Upper lobe of right lung (tissue), 1 donor: ENCODE data around the gene UNC80. TPM values are rescaled to one million over a fixed set of nuclear protein-coding genes. Genes with fewer than 3 reads are reported as not detected.
A peak's percentile ranks its signal among the peaks of the same experiment; 100 is the strongest.
"Not testable (repeated sequence)": the region's sequence is repeated elsewhere in the genome, so short reads cannot be mapped to it uniquely, and the experiment has no call there.

Experiments used
- ATAC-seq: fragments of 200-7000 bp; cut with Tn5 transposase; one replicate; pipeline ENCODE4 v1.9.1; 2020; ENCODE audit warnings: mild to moderate bottlenecking, moderate library complexity
- DNase-seq: peaks from one replicate; pipeline ENCODE4 v3.0.0-alpha.2; 2020
- H3K27ac ChIP-seq: fragments of 200-600 bp; one replicate; pipeline ENCODE4 v1.8.0; 2022
- H3K27me3 ChIP-seq: fragments of 200-600 bp; one replicate; pipeline ENCODE4 v1.8.0; 2022; ENCODE audit warnings: mild to moderate bottlenecking
- H3K36me3 ChIP-seq: fragments of 200-600 bp; one replicate; pipeline ENCODE4 v1.8.0; 2022
- H3K4me1 ChIP-seq: fragments of 200-600 bp; one replicate; pipeline ENCODE4 v1.8.0; 2022
- H3K4me3 ChIP-seq: fragments of 200-600 bp; one replicate; pipeline ENCODE4 v1.8.0; 2022; ENCODE audit warnings: mild to moderate bottlenecking
- H3K9me3 ChIP-seq: fragments of 200-600 bp; one replicate; pipeline ENCODE4 v1.8.0; 2022
- CTCF ChIP-seq: fragments of 200-600 bp; IDR thresholded peaks from one replicate; pipeline ENCODE4 v1.8.0; 2022; ENCODE audit warnings: antibody characterized with exemption
- intact Hi-C: fragments of 100-400 bp; cut with DNase I; formaldehyde crosslinking; loops from one replicate; pipeline ENCODE4 v1.11.0; 2022
- total RNA-seq: library from RNA; stranded (reverse); fragmentation: NEBNext Ultra II Directional; extraction: Animal tissue kit (Norgen Biotek cat#: 25700); gene quantifications from one replicate; pipeline ENCODE4 v1.2.1, GENCODE V29; 2021
- donor health status: DM: no; HTN: yes; CAD: no; lungs with severe emphysema.

Gene UNC80
- total RNA-seq, 1 donor from 2014 or later, result not detected

GRCh38 chr2:209790066-209790728 is 18.6 kb downstream of the UNC80 start:
- intact Hi-C loops, result no loop called here
- no peak overlapping the region for H3K27ac ChIP-seq
- ATAC-seq (no peak), DNase-seq (no peak)
- H3K4me3 ChIP-seq, result peak overlapping the region; percentile 9
- H3K36me3 ChIP-seq, result no peaks in the 10 kb centered on the region
- H3K27me3 ChIP-seq, result no peaks in the 10 kb centered on the region
- no peaks in the 10 kb centered on the region for H3K9me3 ChIP-seq
- H3K4me1 ChIP-seq, result no peaks in the 10 kb centered on the region
- no peak for TF ChIP-seq CTCF

DNA sequence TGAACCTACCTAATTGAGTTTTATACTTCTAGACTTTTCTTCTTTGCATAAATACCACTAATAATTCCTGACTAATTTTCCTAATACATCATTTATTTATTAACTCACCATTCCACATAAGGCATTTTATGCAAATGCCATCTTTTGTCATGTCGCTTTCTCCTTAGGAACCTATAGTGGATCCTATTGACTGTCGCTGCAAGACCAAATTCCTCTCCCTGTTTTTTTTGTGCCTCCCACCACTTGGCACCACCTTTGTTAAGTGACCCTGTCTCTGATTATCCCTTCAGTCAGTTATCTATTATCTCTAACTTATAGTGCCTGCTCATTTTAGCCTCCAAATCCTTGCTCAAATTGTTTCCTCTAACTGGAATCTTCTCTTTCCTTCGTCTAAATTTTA is 19.5 kb downstream of the UNC80 start:
- Histone ChIP-seq H3K27ac (no peak overlapping the region), H3K9me3 (no peaks in the 10 kb centered on the region), H3K4me3 (no peak overlapping the region), H3K36me3 (no peaks in the 10 kb centered on the region), H3K4me1 (no peaks in the 10 kb centered on the region), H3K27me3 (no peaks in the 10 kb centered on the region)
- intact Hi-C loops, result no loop called here
- ATAC-seq, result no peak
- TF ChIP-seq CTCF, result no peak
- no peak for DNase-seq

GRCh38 chr2:209795425-209795824 is 23.8 kb downstream of the UNC80 start:
- ATAC-seq, H3K4me1 ChIP-seq, H3K36me3 ChIP-seq, DNase-seq, intact Hi-C loops, H3K4me3 ChIP-seq, H3K27me3 ChIP-seq, H3K27ac ChIP-seq, H3K9me3 ChIP-seq: not testable (repeated sequence)

DNA sequence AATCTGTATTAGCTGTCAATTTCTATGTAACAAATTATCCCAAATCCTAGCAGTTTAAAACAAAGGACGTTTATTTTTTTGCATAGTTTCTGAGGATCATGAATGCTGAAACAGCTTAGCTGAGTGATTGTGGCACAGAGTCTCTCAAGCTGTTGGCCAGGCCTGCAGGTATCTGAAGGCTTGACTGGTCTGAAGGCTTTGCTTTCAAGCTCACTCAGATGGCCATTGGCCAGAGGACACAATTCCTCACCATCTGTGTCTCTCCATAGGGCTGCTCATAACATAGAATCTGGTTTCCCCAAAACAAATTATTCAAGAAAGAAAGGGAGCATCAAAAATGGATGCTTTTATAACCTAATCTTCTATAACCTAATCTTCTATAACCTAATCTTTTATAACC is 33.7 kb downstream of the UNC80 start:
- TF ChIP-seq CTCF, result no peak
- intact Hi-C loops, result no loop called here
- H3K4me3 ChIP-seq, result no peak overlapping the region
- DNase-seq, result no peak
- H3K27ac ChIP-seq, result no peak overlapping the region
- H3K27me3 ChIP-seq, result no peaks in the 10 kb centered on the region
- H3K4me1 ChIP-seq, result no peaks in the 10 kb centered on the region
- no peaks in the 10 kb centered on the region for H3K36me3 ChIP-seq
- no peaks in the 10 kb centered on the region for H3K9me3 ChIP-seq
- ATAC-seq, result no peak

DNA sequence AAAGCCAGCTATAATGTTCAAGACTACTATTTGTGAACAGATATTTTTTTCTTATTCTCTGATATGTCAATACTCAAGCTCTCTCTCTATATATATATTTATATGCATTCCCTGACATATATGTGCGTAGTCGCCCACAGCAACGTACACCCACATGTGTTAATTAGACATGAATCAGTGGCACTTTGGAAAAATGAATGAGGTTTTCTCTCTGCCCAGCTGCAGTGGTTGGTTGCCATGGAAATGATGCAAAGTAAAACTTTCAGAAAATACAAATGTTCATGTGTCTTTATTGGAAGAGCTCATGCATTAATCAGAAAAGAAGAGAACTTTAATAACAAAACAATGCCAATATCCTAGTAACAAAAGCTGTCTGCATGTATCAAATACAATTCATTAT is 34.7 kb downstream of the UNC80 start:
- Histone ChIP-seq H3K36me3 (no peaks in the 10 kb centered on the region), H3K4me3 (no peak overlapping the region), H3K9me3 (no peaks in the 10 kb centered on the region), H3K27me3 (no peaks in the 10 kb centered on the region), H3K4me1 (no peaks in the 10 kb centered on the region), H3K27ac (no peak overlapping the region)
- DNase-seq, result no peak
- TF ChIP-seq CTCF, result no peak
- ATAC-seq, result no peak
- intact Hi-C loops, result no loop called here

- Histone ChIP-seq H3K27me3 (no peaks in the 10 kb centered on the region), H3K9me3 (no peaks in the 10 kb centered on the region), H3K4me3 (no peak overlapping the region), H3K4me1 (no peaks in the 10 kb centered on the region), H3K36me3 (no peaks in the 10 kb centered on the region), H3K27ac (no peak overlapping the region)
- TF ChIP-seq CTCF, result no peak
- intact Hi-C loops, result no loop called here
- ATAC-seq (no peak), DNase-seq (no peak)
Observed at GRCh38 chr2:209808521-209808920, 36.9 kb downstream of the UNC80 start.
